OCI-LY1 (cell line): Measurements from ENCODE around the gene FASN.

Experiments
- EZH2 ChIP-seq: fragments of 200-600 bp; sonication (generic), shearing (Covaris generic); IDR thresholded peaks from 2 replicates; pipeline ENCODE4 v1.8.0; 2017; ENCODE audit warnings: borderline replicate concordance, mixed run types, mild to moderate bottlenecking, antibody characterized with exemption, low read length, moderate library complexity, mixed read lengths
- TF ChIP-seq, protein P1 (sequence below): fragments of 200-600 bp; sonication (generic), shearing (Covaris generic); IDR thresholded peaks from 2 replicates; pipeline ENCODE4 v1.5.1; 2017; ENCODE audit warnings: mild to moderate bottlenecking, antibody characterized with exemption, low read length, moderate library complexity, mixed read lengths

DNA sequence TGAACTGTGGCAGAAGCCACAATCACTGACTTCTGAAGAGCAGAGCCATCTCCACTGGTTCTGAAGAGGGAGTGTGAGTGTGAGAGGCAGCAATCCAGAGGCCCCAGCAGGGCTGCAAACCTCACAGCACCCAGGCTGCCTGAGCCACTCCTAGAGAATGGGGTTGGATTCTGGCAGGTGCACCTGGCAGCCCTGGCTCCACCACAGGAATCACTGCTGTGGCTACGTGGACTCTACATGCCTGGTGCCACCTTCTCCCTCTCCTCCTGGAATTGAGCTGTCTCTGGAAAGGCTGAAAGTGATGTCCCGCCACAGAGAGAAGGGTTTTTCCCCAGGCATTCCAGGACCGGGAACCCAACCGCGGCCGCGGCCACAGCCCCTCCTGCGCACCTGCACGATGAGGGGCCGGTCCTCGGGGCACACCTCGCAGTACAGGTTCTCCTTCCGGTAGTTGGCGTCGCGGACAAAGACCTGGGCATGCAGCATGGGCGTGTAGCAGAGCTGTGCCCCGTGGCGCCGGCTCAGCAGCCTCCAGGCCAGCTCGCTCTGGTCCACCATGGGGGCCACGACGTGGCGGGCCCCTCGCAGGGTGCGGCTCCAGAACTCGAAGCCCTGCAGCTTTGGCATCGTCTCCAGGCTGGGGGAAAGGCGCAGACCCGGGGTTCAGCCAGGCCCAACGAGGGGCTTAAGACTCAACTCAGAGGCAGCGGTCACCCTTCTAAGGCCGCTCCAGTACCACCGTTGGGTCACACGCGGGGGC is 33.4 kb downstream of the FASN start:
- TF ChIP-seq, protein P1, sequence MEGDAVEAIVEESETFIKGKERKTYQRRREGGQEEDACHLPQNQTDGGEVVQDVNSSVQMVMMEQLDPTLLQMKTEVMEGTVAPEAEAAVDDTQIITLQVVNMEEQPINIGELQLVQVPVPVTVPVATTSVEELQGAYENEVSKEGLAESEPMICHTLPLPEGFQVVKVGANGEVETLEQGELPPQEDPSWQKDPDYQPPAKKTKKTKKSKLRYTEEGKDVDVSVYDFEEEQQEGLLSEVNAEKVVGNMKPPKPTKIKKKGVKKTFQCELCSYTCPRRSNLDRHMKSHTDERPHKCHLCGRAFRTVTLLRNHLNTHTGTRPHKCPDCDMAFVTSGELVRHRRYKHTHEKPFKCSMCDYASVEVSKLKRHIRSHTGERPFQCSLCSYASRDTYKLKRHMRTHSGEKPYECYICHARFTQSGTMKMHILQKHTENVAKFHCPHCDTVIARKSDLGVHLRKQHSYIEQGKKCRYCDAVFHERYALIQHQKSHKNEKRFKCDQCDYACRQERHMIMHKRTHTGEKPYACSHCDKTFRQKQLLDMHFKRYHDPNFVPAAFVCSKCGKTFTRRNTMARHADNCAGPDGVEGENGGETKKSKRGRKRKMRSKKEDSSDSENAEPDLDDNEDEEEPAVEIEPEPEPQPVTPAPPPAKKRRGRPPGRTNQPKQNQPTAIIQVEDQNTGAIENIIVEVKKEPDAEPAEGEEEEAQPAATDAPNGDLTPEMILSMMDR: no peak
- TF ChIP-seq EZH2: no peak
